GM12891 (cell line): ENCODE measurements around the gene PPP2R2D.

ENCODE experiments used
- PAX5 ChIP-seq: IDR thresholded peaks from 2 replicates; pipeline ENCODE4 v1.6.1; 2011; ENCODE audit warnings: low read length, moderate library complexity, mild to moderate bottlenecking; ENCODE audit not compliant: insufficient read depth, severe bottlenecking
- POLR2A ChIP-seq: IDR thresholded peaks from 2 replicates; pipeline ENCODE4 v1.6.1; 2011; ENCODE audit warnings: low read depth, low read length, control low read depth
- POLR2AphosphoS5 ChIP-seq: IDR thresholded peaks from 2 replicates; pipeline ENCODE4 v1.6.1; 2011; ENCODE audit warnings: low read depth, low read length, control low read depth
- POU2F2 ChIP-seq: IDR thresholded peaks from 2 replicates; pipeline ENCODE4 v1.6.1; 2011; ENCODE audit warnings: low read depth, mild to moderate bottlenecking, control low read depth, low read length, moderate library complexity
- SPI1 ChIP-seq: IDR thresholded peaks from 2 replicates; pipeline ENCODE4 v1.6.1; 2011; ENCODE audit warnings: low read depth, low read length, control low read depth
- TAF1 ChIP-seq: IDR thresholded peaks from 2 replicates; pipeline ENCODE4 v1.6.1; 2011; ENCODE audit warnings: low read depth, low read length, control low read depth

- no peak for TF ChIP-seq POLR2AphosphoS5
- TF ChIP-seq POLR2A, result no peak
- no peak for TF ChIP-seq SPI1
- no peak for TF ChIP-seq TAF1
- no peak for TF ChIP-seq POU2F2
- TF ChIP-seq PAX5, result no peak
These were observed 103.2 kb downstream of the PPP2R2D start for GRCh38 chr10:132004052-132004451.
